Chondrocyte (in vitro differentiated cells): ENCODE measurements around the gene PTPN11. TPM values are rescaled to one million over a fixed set of nuclear protein-coding genes. Genes with fewer than 3 reads are reported as not detected.

ENCODE experiments used
- DNase-seq: peaks from one replicate; pipeline ENCODE4 v3.0.0; 2021; ENCODE audit warnings: mixed read lengths, low spot score
- H3K27ac Mint-ChIP-seq: one replicate; pipeline ENCODE4 v1.8.0; 2021; ENCODE audit warnings: mild to moderate bottlenecking, moderate library complexity, mixed read lengths; ENCODE audit not compliant: unreplicated experiment
- H3K27me3 Mint-ChIP-seq: 2 replicates; pipeline ENCODE4 v1.8.0; 2021; ENCODE audit warnings: low read depth, mixed read lengths
- H3K36me3 Mint-ChIP-seq: 2 replicates; pipeline ENCODE4 v1.8.0; 2021; ENCODE audit warnings: low read depth, mixed read lengths
- H3K4me1 Mint-ChIP-seq: 2 replicates; pipeline ENCODE4 v1.8.0; 2021; ENCODE audit warnings: low read depth, mild to moderate bottlenecking, mixed read lengths
- H3K4me3 Mint-ChIP-seq: one replicate; pipeline ENCODE4 v1.8.0; 2021; ENCODE audit warnings: mild to moderate bottlenecking, moderate library complexity, mixed read lengths; ENCODE audit not compliant: unreplicated experiment
- H3K9me3 Mint-ChIP-seq: 2 replicates; pipeline ENCODE4 v1.8.0; 2021; ENCODE audit warnings: low read depth, mixed read lengths
- long read RNA-seq: library from polyadenylated mRNA; stranded (forward); transcript quantifications from one replicate; pipeline ENCODE4 v2.0.0, GENCODE V29; 2021
- total RNA-seq: library from RNA; stranded (reverse); gene quantifications from 3 replicates; pipeline ENCODE4 v1.2.1, GENCODE V29; 2021
- TF ChIP-seq, protein P1 (sequence below): fragments of 200-600 bp; sonication (generic); IDR thresholded peaks from 2 replicates; pipeline ENCODE4 v1.5.0; 2021; ENCODE audit warnings: antibody characterized with exemption, mild to moderate bottlenecking, moderate library complexity

Gene PTPN11
- 114 to 141 TPM (median 139 TPM) in 3 replicates for total RNA-seq
- long read RNA-seq, full-length matches to known transcripts: 118 of 180 reads
- long read RNA-seq, partial matches to known transcripts: 4 of 180 reads
- long read RNA-seq, other reads (novel, unspliced or antisense): 58 of 180 reads

DNA sequence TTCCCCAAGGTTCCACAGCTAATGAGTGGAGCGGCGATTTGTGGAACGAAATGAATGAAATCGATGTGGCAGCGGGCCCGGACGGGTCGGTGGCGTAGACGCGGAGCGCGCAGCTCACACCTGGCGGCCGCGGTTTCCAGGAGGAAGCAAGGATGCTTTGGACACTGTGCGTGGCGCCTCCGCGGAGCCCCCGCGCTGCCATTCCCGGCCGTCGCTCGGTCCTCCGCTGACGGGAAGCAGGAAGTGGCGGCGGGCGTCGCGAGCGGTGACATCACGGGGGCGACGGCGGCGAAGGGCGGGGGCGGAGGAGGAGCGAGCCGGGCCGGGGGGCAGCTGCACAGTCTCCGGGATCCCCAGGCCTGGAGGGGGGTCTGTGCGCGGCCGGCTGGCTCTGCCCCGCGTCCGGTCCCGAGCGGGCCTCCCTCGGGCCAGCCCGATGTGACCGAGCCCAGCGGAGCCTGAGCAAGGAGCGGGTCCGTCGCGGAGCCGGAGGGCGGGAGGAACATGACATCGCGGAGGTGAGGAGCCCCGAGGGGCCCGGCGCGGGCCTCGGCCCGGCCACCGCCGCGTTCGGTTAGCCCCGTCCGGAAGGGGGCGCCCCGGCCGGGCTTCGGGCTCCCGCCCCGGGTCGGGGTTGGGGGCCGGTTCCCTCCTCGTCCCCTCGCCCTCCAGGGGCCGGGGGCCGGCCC, at the start of gene PTPN11:
Gene PTPN11 (plus strand): TSS at position 340 of the 689 bp plus-strand sequence. CDS start 165 bp downstream, at position 505.
- Mint-ChIP-seq H3K4me1 (peaks cover 39% of the 10 kb centered on the region), H3K27ac (peak within 1 kb of the TSS; percentile 99), H3K4me3 (peak within 1 kb of the TSS; percentile 94), H3K27me3 (no peaks in the 10 kb centered on the region), H3K36me3 (no peaks in the 10 kb centered on the region), H3K9me3 (no peaks in the 10 kb centered on the region)
- TF ChIP-seq, protein P1, sequence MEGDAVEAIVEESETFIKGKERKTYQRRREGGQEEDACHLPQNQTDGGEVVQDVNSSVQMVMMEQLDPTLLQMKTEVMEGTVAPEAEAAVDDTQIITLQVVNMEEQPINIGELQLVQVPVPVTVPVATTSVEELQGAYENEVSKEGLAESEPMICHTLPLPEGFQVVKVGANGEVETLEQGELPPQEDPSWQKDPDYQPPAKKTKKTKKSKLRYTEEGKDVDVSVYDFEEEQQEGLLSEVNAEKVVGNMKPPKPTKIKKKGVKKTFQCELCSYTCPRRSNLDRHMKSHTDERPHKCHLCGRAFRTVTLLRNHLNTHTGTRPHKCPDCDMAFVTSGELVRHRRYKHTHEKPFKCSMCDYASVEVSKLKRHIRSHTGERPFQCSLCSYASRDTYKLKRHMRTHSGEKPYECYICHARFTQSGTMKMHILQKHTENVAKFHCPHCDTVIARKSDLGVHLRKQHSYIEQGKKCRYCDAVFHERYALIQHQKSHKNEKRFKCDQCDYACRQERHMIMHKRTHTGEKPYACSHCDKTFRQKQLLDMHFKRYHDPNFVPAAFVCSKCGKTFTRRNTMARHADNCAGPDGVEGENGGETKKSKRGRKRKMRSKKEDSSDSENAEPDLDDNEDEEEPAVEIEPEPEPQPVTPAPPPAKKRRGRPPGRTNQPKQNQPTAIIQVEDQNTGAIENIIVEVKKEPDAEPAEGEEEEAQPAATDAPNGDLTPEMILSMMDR: peak; percentile 84
- DNase-seq: peak; percentile 95

- Mint-ChIP-seq H3K4me1 (peaks cover 36% of the 10 kb centered on the region), H3K27ac (peak overlapping the region; percentile 38), H3K36me3 (no peaks in the 10 kb centered on the region), H3K4me3 (no peak overlapping the region), H3K9me3 (peaks cover 4% of the 10 kb centered on the region), H3K27me3 (no peaks in the 10 kb centered on the region)
- DNase-seq: no peak
- TF ChIP-seq, protein P1: no peak
Measured at GRCh38 chr12:112370199-112370598, 48.5 kb upstream of the PTPN11 start.

DNA sequence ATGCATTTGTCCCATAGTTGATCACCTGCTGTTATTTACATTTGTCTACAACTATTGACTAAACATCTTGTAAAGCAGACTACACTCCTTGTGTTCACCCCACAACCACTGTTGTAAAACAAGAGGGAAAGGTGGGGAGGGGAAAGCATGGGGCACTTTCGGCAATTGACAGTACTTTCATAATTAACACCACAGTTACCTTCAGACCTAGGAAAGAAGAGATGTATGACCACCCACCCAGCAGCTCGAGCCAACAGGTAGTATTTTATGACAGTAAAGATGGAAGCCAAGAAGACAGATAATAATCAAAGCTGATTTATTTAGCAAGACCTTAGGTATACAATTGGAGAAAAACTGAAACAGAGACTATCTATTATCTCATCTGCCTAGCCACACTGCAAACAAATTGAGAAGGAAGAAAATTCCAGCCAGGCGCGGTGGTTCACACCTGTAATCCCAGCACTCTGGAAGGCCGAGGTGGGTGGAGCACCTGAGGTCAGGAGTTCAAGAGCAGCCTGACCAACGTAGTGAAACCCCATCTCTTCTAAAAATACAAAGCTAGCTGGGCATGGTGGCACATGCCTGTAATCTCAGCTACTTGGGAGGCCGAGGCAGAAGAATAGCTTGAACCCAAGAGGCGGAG, 47.8 kb upstream of the PTPN11 start:
- Mint-ChIP-seq H3K27me3 (no peaks in the 10 kb centered on the region), H3K9me3 (peaks cover 5% of the 10 kb centered on the region), H3K27ac (no peak overlapping the region), H3K36me3 (no peaks in the 10 kb centered on the region), H3K4me1 (peaks cover 34% of the 10 kb centered on the region), H3K4me3 (no peak overlapping the region)
- TF ChIP-seq, protein P1: no peak
- no peak for DNase-seq

DNA sequence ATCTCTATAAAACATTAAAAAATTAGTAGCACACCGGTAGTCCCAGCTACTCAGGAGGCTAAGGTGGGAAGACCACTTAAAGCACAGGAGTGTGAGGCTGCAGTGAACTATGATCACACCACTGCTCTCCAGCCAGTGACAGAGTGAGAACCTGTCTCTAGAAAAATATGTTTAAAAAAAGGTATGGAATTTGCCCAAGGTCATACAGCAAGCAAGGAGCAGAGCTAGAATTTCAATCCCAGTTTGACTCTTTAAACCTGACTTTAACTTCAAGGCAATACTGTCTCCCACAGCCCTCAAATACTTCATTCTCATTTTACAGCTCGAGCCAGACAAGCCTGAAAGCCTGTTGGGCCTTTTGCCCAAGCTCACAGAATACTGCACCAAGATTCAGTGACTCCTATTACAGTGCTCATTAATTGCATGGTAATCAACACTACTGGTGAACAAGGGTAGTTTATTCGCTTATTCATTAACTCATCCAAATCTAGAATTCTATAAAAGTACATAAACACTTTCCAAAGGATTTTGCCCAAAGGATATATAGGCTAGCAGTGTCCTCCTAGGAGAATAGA, 44.5 kb upstream of the PTPN11 start:
- H3K27ac Mint-ChIP-seq: peak overlapping the region; percentile 34
- TF ChIP-seq, protein P1: no peak
- H3K27me3 Mint-ChIP-seq: no peaks in the 10 kb centered on the region
- peaks cover 5% of the 10 kb centered on the region for H3K9me3 Mint-ChIP-seq
- peaks cover 40% of the 10 kb centered on the region for H3K4me1 Mint-ChIP-seq
- DNase-seq: no peak
- no peak overlapping the region for H3K4me3 Mint-ChIP-seq
- no peaks in the 10 kb centered on the region for H3K36me3 Mint-ChIP-seq

- TF ChIP-seq, protein P1: no peak
- no peaks in the 10 kb centered on the region for H3K36me3 Mint-ChIP-seq
- H3K27ac Mint-ChIP-seq: no peak overlapping the region
- H3K4me1 Mint-ChIP-seq: peaks cover 39% of the 10 kb centered on the region
- no peak for DNase-seq
- no peak overlapping the region for H3K4me3 Mint-ChIP-seq
- no peaks in the 10 kb centered on the region for H3K27me3 Mint-ChIP-seq
- peaks cover 5% of the 10 kb centered on the region for H3K9me3 Mint-ChIP-seq
Measured at GRCh38 chr12:112375105-112375504, 43.6 kb upstream of the PTPN11 start.
